ENCODE results near the gene TDG.
"Not testable (repeated sequence)": the region's sequence is repeated elsewhere in the genome, so short reads cannot be mapped to it uniquely, and the experiment has no call there.

The TDG gene

GRCh38 chr12:103960616-103961227 is 5.0 kb upstream of the TDG start:
- DNase-seq (ENCODE audit: low read depth, low spot score): no peak

- DNase-seq (ENCODE audit: low read depth, low spot score): no peak
Observed at GRCh38 chr12:103962493-103962892, 3.2 kb upstream of the TDG start.

- DNase-seq (ENCODE audit: low read depth, low spot score): no peak
Observed at GRCh38 chr12:103964805-103965204, 867 bp upstream of the TDG start.

- no peak for DNase-seq (ENCODE audit: low read depth, low spot score)
Observed at GRCh38 chr12:103965255-103965589, 450 bp upstream of the TDG start.

GRCh38 chr12:103966736-103967135 is 1.1 kb downstream of the TDG start:
- DNase-seq (ENCODE audit: low read depth, low spot score): no peak

GRCh38 chr12:103969391-103969790 is 3.7 kb downstream of the TDG start:
- DNase-seq (ENCODE audit: low read depth, low spot score): no peak

GRCh38 chr12:103973909-103974308 is 8.2 kb downstream of the TDG start:
- no peak for DNase-seq (ENCODE audit: low read depth, low spot score)

- DNase-seq (ENCODE audit: low read depth, low spot score): no peak
Observed at GRCh38 chr12:103975368-103975767, 9.7 kb downstream of the TDG start.

- DNase-seq (ENCODE audit: low read depth, low spot score): no peak
Observed at GRCh38 chr12:103978384-103978982, 12.8 kb downstream of the TDG start.

- no peak for DNase-seq (ENCODE audit: low read depth, low spot score)
Observed at GRCh38 chr12:103986829-103987228, 21.2 kb downstream of the TDG start.

- no peak for DNase-seq (ENCODE audit: low read depth, low spot score)
Observed at GRCh38 chr12:103994235-103994634, 28.6 kb downstream of the TDG start.

GRCh38 chr12:103996595-103996994 is 30.9 kb downstream of the TDG start:
- DNase-seq (ENCODE audit: low read depth, low spot score): no peak

GRCh38 chr12:103997286-103997900 is 31.7 kb downstream of the TDG start:
- DNase-seq (ENCODE audit: low read depth, low spot score): no peak

- DNase-seq (ENCODE audit: low read depth, low spot score): no peak
Observed at GRCh38 chr12:103998976-103999375, 33.3 kb downstream of the TDG start.

GRCh38 chr12:104000807-104001434 is 35.2 kb downstream of the TDG start:
- no peak for DNase-seq (ENCODE audit: low read depth, low spot score)

- no peak for DNase-seq (ENCODE audit: low read depth, low spot score)
Observed at GRCh38 chr12:104002686-104003085, 37.0 kb downstream of the TDG start.

- no peak for DNase-seq (ENCODE audit: low read depth, low spot score)
Observed at GRCh38 chr12:104003596-104003995, 37.9 kb downstream of the TDG start.

- DNase-seq (ENCODE audit: low read depth, low spot score): no peak
Observed at GRCh38 chr12:104006929-104007328, 41.3 kb downstream of the TDG start.

GRCh38 chr12:104010121-104010520 is 44.4 kb downstream of the TDG start:
- DNase-seq (ENCODE audit: low read depth, low spot score): no peak

GRCh38 chr12:104010606-104011169 is 45.0 kb downstream of the TDG start:
- no peak for DNase-seq (ENCODE audit: low read depth, low spot score)

- DNase-seq (ENCODE audit: low read depth, low spot score): no peak
Observed at GRCh38 chr12:104011253-104011652, 45.6 kb downstream of the TDG start.

GRCh38 chr12:104012331-104012730 is 46.7 kb downstream of the TDG start:
- no peak for DNase-seq (ENCODE audit: low read depth, low spot score)

GRCh38 chr12:104021862-104022261 is 56.2 kb downstream of the TDG start:
- not testable (repeated sequence) for DNase-seq (ENCODE audit: low read depth, low spot score)
